ENCODE measurements around the gene GPR83.
"Not testable (repeated sequence)": the region's sequence is repeated elsewhere in the genome, so short reads cannot be mapped to it uniquely, and the experiment has no call there.

DNA sequence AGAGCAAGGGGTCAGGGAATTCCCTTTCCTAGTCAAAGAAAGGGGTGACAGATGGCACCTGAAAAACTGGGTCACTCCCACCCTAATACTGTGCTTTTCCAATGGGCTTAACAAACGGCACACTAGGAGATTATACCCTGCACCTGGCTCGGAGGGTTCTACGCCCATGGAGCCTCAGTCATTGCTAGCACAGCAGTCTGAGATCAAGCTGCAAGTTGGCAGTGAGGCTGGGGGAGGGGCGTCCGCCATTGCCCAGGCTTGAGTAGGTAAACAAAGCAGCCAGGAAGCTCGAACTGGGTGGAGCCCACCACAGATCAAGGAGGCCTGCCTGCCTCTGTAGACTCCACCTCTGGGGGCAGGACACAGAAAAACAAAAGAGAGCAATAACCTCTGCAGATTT, 30.6 kb downstream of the GPR83 start:
- TF ChIP-seq MXI1 (IDR thresholded peaks at IDR 0.05; ENCODE audit: low read depth, low read length); CTCF (IDR thresholded peaks at IDR 0.05); TEAD4 (IDR thresholded peaks at IDR 0.05; ENCODE audit: borderline replicate concordance, insufficient read depth); JUND (IDR thresholded peaks at IDR 0.05); SMC3 (IDR thresholded peaks at IDR 0.05; ENCODE audit: low read depth, low read length); SIN3A (IDR thresholded peaks at IDR 0.05; ENCODE audit: borderline replicate concordance, low read depth, low read length); TAF1 (IDR thresholded peaks at IDR 0.05; ENCODE audit: borderline replicate concordance, low read depth, low read length); ELF1 (IDR thresholded peaks at IDR 0.05); EZH2phosphoT487 (IDR thresholded peaks at IDR 0.05; ENCODE audit: borderline replicate concordance, low read depth); GABPA (IDR thresholded peaks at IDR 0.05; ENCODE audit: low read depth): not testable (repeated sequence)
- TF ChIP-seq, protein P1, sequence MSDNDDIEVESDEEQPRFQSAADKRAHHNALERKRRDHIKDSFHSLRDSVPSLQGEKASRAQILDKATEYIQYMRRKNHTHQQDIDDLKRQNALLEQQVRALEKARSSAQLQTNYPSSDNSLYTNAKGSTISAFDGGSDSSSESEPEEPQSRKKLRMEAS (IDR thresholded peaks at IDR 0.05; ENCODE audit: low read depth): not testable (repeated sequence)
- TF ChIP-seq, protein P2, sequence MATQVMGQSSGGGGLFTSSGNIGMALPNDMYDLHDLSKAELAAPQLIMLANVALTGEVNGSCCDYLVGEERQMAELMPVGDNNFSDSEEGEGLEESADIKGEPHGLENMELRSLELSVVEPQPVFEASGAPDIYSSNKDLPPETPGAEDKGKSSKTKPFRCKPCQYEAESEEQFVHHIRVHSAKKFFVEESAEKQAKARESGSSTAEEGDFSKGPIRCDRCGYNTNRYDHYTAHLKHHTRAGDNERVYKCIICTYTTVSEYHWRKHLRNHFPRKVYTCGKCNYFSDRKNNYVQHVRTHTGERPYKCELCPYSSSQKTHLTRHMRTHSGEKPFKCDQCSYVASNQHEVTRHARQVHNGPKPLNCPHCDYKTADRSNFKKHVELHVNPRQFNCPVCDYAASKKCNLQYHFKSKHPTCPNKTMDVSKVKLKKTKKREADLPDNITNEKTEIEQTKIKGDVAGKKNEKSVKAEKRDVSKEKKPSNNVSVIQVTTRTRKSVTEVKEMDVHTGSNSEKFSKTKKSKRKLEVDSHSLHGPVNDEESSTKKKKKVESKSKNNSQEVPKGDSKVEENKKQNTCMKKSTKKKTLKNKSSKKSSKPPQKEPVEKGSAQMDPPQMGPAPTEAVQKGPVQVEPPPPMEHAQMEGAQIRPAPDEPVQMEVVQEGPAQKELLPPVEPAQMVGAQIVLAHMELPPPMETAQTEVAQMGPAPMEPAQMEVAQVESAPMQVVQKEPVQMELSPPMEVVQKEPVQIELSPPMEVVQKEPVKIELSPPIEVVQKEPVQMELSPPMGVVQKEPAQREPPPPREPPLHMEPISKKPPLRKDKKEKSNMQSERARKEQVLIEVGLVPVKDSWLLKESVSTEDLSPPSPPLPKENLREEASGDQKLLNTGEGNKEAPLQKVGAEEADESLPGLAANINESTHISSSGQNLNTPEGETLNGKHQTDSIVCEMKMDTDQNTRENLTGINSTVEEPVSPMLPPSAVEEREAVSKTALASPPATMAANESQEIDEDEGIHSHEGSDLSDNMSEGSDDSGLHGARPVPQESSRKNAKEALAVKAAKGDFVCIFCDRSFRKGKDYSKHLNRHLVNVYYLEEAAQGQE (IDR thresholded peaks at IDR 0.05; ENCODE audit: low read depth, low read length): not testable (repeated sequence)

Measured in SK-N-SH (cell line).